Karpas-422 (cell line): Measurements from ENCODE around the gene SRCIN1. TPM values are rescaled to one million over a fixed set of nuclear protein-coding genes. Genes with fewer than 3 reads are reported as not detected.

ENCODE experiments used
- DNase-seq: peaks from one replicate; pipeline ENCODE4 v3.0.0-alpha.2; 2015
- H2AFZ ChIP-seq: fragments of 200-600 bp; sonication (generic); 2 replicates; pipeline ENCODE4 v1.6.1; 2014; ENCODE audit warnings: antibody characterized with exemption, low read length, mixed read lengths
- H3K27ac ChIP-seq: fragments of 200-600 bp; sonication (generic); 2 replicates; pipeline ENCODE4 v1.5.1; 2014; ENCODE audit warnings: mild to moderate bottlenecking, low read length, moderate library complexity
- H3K27me3 ChIP-seq: fragments of 200-600 bp; sonication (generic); 2 replicates; pipeline ENCODE4 v1.6.1; 2014; ENCODE audit warnings: low read length, mixed read lengths
- H3K36me3 ChIP-seq: fragments of 200-600 bp; sonication (generic); 2 replicates; pipeline ENCODE4 v1.6.1; 2014; ENCODE audit warnings: low read length, mixed read lengths; ENCODE audit not compliant: insufficient read depth
- H3K4me1 ChIP-seq: fragments of 200-600 bp; sonication (generic); 2 replicates; pipeline ENCODE4 v1.6.1; 2014; ENCODE audit warnings: mild to moderate bottlenecking, low read length, mixed read lengths
- H3K4me2 ChIP-seq: fragments of 200-600 bp; sonication (generic); 2 replicates; pipeline ENCODE4 v1.6.1; 2014; ENCODE audit warnings: low read length, low read depth, mild to moderate bottlenecking; ENCODE audit not compliant: poor library complexity, severe bottlenecking
- H3K4me3 ChIP-seq: fragments of 200-600 bp; sonication (generic); 2 replicates; pipeline ENCODE4 v1.5.1; 2014; ENCODE audit warnings: mild to moderate bottlenecking, antibody characterized with exemption, low read length, mixed read lengths
- H3K79me2 ChIP-seq: fragments of 200-600 bp; sonication (generic); 2 replicates; pipeline ENCODE4 v1.6.1; 2014; ENCODE audit warnings: mild to moderate bottlenecking, low read length, mixed read lengths
- H3K9ac ChIP-seq: fragments of 200-600 bp; sonication (generic); 2 replicates; pipeline ENCODE4 v1.6.0; 2014; ENCODE audit warnings: low read length
- H3K9me2 ChIP-seq: fragments of 200-600 bp; sonication (generic), shearing (Covaris generic); replicated peaks from 2 replicates; pipeline ENCODE4 v1.6.0; 2014; ENCODE audit warnings: mild to moderate bottlenecking, low read length, moderate library complexity; ENCODE audit not compliant: insufficient read depth
- H3K9me3 ChIP-seq: fragments of 300-700, 200-600 bp; sonication (generic); 2 replicates; pipeline ENCODE4 v1.6.1; 2014; ENCODE audit warnings: low read length, mixed read lengths
- H4K20me1 ChIP-seq: fragments of 200-600 bp; sonication (generic); 2 replicates; pipeline ENCODE4 v1.6.1; 2014; ENCODE audit warnings: mild to moderate bottlenecking, antibody characterized with exemption, low read length, low read depth; ENCODE audit not compliant: insufficient read depth
- total RNA-seq: library from RNA; depleted of rRNA; stranded (reverse); fragments of >200 nt; shearing (Covaris generic); gene quantifications from 2 replicates; pipeline ENCODE4 v1.2.3, GENCODE V29; 2014; ENCODE audit warnings: low replicate concordance

Gene SRCIN1
- total RNA-seq, 1 experiment from 2014 or later = 0.86 TPM

DNA sequence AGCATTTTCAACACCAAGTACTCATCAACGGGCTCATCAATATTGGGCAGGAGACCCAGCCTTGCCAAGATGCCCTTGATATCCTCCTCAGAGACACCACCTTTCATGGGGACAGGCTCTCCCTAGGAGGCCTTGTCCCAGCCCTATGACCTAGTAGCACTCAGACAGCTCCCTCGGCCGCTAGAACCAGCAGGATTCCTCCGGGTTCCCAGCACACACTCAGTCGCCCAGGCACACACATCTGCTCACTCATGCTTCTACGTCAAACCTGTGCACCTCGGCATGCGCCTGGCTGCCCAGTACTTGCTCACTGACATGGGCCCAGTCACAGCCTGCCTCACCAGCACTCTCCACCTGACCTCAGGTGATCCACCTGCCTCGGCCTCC lies 17.0 kb downstream of the SRCIN1 start:
- no peaks in the 10 kb centered on the region for H3K79me2 ChIP-seq
- H3K4me1 ChIP-seq = peaks cover 20% of the 10 kb centered on the region
- H3K9me3 ChIP-seq = no peaks in the 10 kb centered on the region
- H3K27ac ChIP-seq = no peak overlapping the region
- no peaks in the 10 kb centered on the region for H4K20me1 ChIP-seq
- H2AFZ ChIP-seq = no peak overlapping the region
- no peaks in the 10 kb centered on the region for H3K27me3 ChIP-seq
- H3K4me3 ChIP-seq = no peak overlapping the region
- no peak overlapping the region for H3K4me2 ChIP-seq
- no peaks in the 10 kb centered on the region for H3K36me3 ChIP-seq
- DNase-seq = no peak
- H3K9me2 ChIP-seq = no peaks in the 10 kb centered on the region
- no peak overlapping the region for H3K9ac ChIP-seq

DNA sequence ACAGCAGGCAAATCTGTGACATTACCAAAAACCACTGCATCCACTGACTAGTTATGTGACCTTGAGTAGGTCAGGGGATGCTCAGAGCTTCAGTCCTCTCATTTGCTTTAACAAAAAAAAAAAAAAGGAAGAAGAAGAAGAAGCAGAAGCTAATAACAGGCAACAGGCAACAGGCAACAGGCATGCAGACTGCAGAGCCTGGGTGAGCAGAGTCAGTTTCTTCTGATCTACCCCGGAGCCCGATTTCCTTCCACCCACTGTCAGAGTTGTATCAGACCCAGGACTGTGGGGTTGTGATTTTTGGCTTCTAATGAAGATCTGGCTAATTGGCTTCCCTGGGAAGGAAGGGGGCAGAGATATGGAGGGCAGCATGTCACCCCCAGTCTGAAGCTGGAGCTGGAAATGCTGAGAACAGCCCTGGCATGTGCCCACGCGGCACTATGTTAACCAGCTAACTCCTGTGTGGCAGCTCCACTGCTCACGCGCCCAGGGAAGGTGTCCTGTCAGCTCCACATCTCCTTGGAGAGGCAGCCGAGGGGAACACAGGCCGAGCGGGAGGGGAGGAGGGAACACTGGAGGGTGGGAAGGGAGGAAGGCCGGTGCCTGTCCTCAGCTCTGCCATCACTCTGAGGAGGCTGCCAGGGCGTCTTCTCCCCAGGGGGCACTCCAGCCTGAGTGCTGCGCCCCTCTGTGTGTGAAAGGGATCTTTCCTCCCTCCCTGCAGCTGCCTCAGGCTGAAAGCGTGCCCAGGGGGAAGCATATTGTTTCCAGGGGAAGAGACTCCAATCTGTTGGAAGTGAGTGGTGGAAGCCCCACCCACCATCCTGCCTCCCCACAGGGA lies 17.6 kb downstream of the SRCIN1 start:
- H3K27me3 ChIP-seq = no peaks in the 10 kb centered on the region
- no peaks in the 10 kb centered on the region for H4K20me1 ChIP-seq
- H3K9me3 ChIP-seq = no peaks in the 10 kb centered on the region
- H3K9me2 ChIP-seq = no peaks in the 10 kb centered on the region
- H3K4me3 ChIP-seq = no peak overlapping the region
- no peak overlapping the region for H3K4me2 ChIP-seq
- no peak overlapping the region for H3K27ac ChIP-seq
- no peaks in the 10 kb centered on the region for H3K36me3 ChIP-seq
- H3K9ac ChIP-seq = no peak overlapping the region
- peaks cover 20% of the 10 kb centered on the region for H3K4me1 ChIP-seq
- no peaks in the 10 kb centered on the region for H3K79me2 ChIP-seq
- peak; percentile 47 for DNase-seq
- H2AFZ ChIP-seq = no peak overlapping the region

DNA sequence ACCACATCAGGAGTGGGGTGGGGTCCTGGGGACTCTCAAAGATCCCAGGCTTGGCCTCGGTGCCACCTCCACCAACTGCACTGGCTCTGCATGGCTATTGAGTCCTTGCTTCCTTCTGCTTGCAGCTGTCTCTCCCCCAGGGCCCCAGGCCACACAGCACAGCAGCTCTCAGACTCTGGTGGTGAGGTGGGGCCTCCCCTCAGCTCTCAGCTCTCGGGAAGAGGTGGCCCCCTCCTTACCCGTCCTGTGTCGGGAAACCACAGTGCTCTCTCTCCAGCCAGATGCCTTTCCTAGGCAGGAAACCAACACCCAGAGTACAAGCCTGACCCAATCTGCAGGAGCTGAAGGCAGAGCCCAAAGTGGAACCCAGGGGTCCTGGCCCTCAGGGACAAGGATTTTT lies 18.5 kb downstream of the SRCIN1 start:
- Histone ChIP-seq H2AFZ (no peak overlapping the region), H3K9me3 (no peaks in the 10 kb centered on the region), H4K20me1 (no peaks in the 10 kb centered on the region), H3K9me2 (no peaks in the 10 kb centered on the region), H3K27me3 (no peaks in the 10 kb centered on the region), H3K4me1 (peaks cover 20% of the 10 kb centered on the region), H3K36me3 (no peaks in the 10 kb centered on the region), H3K9ac (no peak overlapping the region), H3K4me3 (no peak overlapping the region), H3K27ac (no peak overlapping the region), H3K4me2 (no peak overlapping the region), H3K79me2 (no peaks in the 10 kb centered on the region)
- DNase-seq = no peak

DNA sequence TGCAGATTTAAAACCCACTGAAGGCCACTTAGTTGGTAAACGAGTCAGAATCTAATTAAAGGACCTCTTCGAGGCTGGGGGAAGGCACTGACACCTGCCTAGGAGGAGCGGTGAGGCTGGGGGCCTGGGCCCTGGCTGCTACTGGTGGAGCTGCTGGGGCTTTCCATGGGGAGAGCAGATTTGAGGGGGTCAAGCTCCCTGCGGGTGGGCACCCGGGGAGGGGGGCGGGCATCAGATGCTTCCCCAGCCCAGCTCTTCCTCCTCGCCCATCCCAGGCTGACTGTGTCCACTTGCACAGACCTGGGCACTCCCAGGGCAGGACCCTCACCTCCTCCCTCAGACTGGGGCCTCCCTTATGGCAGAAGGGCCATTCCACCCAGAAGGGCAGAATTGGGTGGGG lies 19.0 kb downstream of the SRCIN1 start:
- Histone ChIP-seq H3K4me2 (no peak overlapping the region), H2AFZ (no peak overlapping the region), H3K27me3 (no peaks in the 10 kb centered on the region), H3K4me3 (no peak overlapping the region), H3K9me3 (no peaks in the 10 kb centered on the region), H3K9ac (no peak overlapping the region), H4K20me1 (no peaks in the 10 kb centered on the region), H3K27ac (no peak overlapping the region), H3K9me2 (no peaks in the 10 kb centered on the region), H3K4me1 (peaks cover 20% of the 10 kb centered on the region), H3K79me2 (no peaks in the 10 kb centered on the region), H3K36me3 (no peaks in the 10 kb centered on the region)
- DNase-seq = no peak

DNA sequence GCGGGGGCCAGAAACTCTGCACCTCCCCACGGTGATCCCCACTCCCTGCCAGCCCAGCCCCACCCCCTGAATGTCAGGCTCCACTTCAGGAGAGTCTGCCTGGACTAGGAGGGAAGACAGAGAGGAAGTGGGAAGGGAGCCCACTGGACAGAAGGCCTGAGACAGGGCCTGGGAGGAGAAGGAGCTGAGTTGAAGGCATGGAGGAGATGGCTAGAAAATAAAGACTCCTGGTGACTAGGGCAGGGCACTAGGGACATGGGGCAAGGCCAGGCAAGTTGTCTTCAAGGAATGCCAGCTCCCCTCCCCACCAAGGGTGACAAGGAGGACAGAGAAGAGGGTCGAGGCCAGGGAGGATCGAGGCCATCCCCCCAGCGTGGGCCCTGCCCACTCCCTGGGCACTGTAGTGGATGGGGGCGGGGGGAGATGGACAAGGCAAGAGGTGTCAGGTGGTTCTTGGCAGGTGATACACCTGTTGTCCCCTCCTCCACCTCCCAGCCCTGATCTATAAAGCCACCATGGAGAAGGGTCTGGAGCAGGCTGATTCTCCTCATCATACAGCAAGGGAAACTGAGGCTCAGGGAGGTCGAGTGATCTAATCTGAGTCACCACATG lies 19.7 kb downstream of the SRCIN1 start:
- Histone ChIP-seq H3K27me3 (no peaks in the 10 kb centered on the region), H3K27ac (no peak overlapping the region), H3K9me2 (no peaks in the 10 kb centered on the region), H2AFZ (no peak overlapping the region), H3K36me3 (no peaks in the 10 kb centered on the region), H4K20me1 (no peaks in the 10 kb centered on the region), H3K4me3 (no peak overlapping the region), H3K9ac (no peak overlapping the region), H3K4me2 (no peak overlapping the region), H3K79me2 (no peaks in the 10 kb centered on the region), H3K4me1 (peaks cover 13% of the 10 kb centered on the region), H3K9me3 (no peaks in the 10 kb centered on the region)
- DNase-seq = no peak

DNA sequence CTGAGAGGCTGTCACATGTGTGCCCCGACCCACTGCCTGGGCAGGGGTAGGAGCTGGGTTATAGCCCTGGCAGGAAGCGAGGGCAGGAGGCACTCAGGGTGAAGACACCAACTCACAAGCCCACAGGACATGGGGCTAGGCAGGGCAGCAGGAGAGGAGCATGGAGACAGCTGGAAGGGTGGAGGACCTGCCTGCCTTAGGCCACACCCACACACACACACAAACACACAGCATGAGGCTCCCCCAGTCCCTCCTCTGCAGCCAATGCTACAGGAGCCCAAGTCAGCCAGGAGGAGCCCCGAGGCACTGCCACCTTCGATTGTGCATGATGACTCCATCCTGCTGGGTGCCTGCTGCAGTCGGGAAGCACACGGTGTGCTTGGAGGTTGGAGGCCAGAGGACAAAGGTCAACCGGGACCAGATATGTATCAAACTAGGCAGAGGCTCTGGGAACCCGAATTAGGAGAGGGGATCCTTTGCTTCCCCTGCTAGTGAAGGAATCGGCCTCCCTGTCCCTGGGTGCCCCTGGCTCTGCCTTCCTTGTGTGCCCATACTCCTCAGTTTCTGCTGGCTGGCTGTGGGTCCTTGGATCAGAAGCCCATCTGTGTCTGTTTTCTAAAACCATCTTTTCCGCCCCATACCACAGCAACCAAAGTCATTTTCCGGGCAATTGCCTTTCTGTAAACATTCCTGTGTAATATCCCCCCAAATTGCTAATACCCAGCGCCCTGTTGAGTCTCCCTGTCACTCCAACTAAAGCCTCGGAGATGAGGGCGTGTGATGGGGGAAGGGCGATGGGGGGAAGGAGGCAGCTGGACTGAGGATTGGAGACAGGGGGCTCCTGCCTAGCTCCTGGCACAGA lies 20.5 kb downstream of the SRCIN1 start:
- H3K4me1 ChIP-seq = peaks cover 11% of the 10 kb centered on the region
- no peaks in the 10 kb centered on the region for H3K9me3 ChIP-seq
- H3K9ac ChIP-seq = no peak overlapping the region
- no peaks in the 10 kb centered on the region for H3K27me3 ChIP-seq
- no peak overlapping the region for H3K4me2 ChIP-seq
- no peaks in the 10 kb centered on the region for H3K9me2 ChIP-seq
- DNase-seq = no peak
- no peak overlapping the region for H3K27ac ChIP-seq
- no peaks in the 10 kb centered on the region for H4K20me1 ChIP-seq
- no peaks in the 10 kb centered on the region for H3K79me2 ChIP-seq
- H2AFZ ChIP-seq = no peak overlapping the region
- H3K36me3 ChIP-seq = no peaks in the 10 kb centered on the region
- H3K4me3 ChIP-seq = no peak overlapping the region

DNA sequence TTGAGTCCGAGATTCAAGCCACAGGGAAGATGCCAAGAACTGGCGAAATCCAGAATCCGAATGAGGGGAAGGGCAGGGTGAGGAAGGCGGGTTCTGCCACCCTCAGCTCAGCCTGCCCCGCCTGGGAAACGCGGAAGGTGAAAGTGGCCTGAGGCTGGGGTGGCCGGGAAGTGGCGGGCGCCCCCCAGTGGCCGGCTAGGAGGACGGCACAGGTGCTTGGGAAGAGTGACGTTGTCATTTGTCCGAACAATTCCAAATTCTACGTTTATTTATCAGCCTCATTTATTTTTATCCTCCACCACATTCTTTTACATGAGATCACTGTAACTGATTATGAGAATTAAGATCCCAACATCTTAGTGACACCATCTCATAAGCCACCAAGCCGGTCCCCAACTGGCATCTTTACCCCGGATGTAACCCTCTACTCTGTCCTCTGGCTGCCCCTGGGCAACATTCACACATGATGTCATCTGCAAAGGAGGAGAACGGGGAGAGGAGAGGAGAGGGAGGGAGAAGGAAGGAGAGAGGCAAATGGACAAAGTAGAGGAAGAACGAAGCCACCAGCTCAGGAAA lies 21.3 kb downstream of the SRCIN1 start:
- Histone ChIP-seq H3K4me1 (peaks cover 11% of the 10 kb centered on the region), H3K4me2 (peak overlapping the region; percentile 20), H3K27me3 (no peaks in the 10 kb centered on the region), H3K9ac (peak overlapping the region; percentile 41; the same call in 1 of the 2 replicates), H4K20me1 (no peaks in the 10 kb centered on the region), H3K79me2 (no peaks in the 10 kb centered on the region), H3K27ac (no peak overlapping the region), H2AFZ (peak overlapping the region; percentile 30; the same call in 1 of the 2 replicates), H3K4me3 (no peak overlapping the region), H3K9me2 (no peaks in the 10 kb centered on the region), H3K9me3 (no peaks in the 10 kb centered on the region), H3K36me3 (no peaks in the 10 kb centered on the region)
- DNase-seq = peak; percentile 82
